GM19395 (cell line): ENCODE measurements around the gene MYMX.

Source experiments
- ATAC-seq: cut with Tn5 transposase; IDR thresholded peaks from one replicate; pipeline ENCODE4 v1.9.1; 2021; ENCODE audit warnings: mild to moderate bottlenecking, moderate library complexity; ENCODE audit not compliant: unreplicated experiment

Gene MYMX

GRCh38 chr6:44219053-44219814 lies 2.5 kb downstream of the MYMX start:
- peak; percentile 43 for ATAC-seq

- ATAC-seq: no peak
Measured at GRCh38 chr6:44219815-44220784, 3.4 kb downstream of the MYMX start.

DNA sequence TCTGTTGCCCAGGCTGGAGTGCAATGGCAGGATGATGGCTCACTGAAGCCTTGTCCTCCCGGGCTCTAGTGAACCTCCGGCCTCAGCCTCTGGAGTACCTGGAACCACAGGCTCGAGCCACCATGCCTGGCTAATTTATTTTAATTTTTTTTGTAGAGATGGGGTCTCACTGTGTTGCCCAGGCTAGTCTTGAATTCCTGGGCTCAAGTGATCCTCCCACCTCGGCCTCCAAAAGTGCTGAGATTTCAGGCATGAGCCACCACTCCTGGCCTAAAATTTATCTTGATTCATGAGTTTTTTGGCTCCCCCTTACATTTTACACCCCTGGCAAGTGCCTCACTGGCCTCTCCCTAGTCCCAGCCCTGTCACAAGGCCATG lies 4.2 kb downstream of the MYMX start:
- no peak for ATAC-seq

- peak; percentile 41 for ATAC-seq
Measured at GRCh38 chr6:44221291-44221960, 4.7 kb downstream of the MYMX start.

DNA sequence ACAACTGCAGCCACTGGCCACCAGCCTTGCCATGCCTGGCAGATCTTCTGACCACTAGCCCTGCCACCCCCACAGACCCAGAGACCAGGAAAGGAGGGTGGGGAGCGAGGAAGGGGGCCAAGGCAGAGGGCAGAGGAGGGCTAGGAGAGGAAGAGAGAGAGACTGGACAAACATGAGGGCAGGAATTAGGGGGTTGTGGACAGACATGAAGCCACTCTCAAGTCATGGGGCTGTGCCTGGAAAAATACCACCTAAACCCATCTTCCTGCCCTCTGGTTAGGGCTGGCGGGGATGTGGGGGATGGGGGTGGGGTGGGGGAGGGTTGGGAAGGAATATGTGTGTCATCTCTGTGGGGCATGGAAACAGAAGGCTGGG lies 5.2 kb downstream of the MYMX start:
- ATAC-seq: no peak

DNA sequence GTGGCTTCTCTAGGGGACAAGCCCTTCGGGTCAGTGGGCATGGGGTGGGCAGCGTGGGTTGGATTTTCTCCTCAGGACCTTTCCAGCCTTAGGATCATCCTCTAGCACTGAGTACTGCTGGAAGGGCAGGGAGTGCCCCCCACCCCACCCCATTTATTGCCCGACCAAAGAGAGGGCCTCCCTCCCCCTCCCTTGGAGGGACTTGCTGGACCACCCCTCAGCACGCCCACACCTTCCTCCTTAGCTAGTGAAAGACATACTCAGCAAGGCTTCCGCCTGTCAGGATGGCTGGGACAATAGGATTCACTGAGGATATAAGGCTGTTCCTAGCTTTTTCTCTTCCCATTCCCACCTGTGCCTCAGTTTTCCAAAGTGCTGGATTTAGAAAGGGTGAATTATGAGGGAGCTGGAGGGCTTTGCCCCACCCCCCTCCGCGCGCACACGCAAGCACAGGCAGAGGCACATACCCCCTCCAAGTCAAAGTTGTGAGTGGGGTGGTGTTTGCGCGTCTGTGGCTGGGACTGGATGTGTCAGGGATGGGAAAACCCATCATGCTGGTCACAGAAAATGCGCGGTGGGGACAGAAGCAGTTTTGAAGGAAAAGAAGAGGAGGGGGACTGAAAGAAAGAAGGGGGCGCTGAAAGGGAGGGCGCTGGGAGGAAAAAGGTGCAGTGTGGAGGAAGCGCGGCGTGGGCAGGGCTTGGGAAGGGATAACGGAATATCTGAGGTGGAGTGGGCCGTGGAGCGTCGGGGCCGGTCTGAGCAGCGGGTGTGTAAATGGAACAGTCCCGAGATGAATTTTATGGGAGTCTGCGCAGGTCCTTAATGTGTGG lies 6.0 kb downstream of the MYMX start:
- peak; percentile 3 for ATAC-seq

- peak; percentile 56 for ATAC-seq
Measured at GRCh38 chr6:44223319-44224028, 6.7 kb downstream of the MYMX start, which contains the start of gene SLC29A1. SLC29A1 (plus strand) TSS chr6:44223595; CDS start chr6:44227314, 3,719 bp downstream.

DNA sequence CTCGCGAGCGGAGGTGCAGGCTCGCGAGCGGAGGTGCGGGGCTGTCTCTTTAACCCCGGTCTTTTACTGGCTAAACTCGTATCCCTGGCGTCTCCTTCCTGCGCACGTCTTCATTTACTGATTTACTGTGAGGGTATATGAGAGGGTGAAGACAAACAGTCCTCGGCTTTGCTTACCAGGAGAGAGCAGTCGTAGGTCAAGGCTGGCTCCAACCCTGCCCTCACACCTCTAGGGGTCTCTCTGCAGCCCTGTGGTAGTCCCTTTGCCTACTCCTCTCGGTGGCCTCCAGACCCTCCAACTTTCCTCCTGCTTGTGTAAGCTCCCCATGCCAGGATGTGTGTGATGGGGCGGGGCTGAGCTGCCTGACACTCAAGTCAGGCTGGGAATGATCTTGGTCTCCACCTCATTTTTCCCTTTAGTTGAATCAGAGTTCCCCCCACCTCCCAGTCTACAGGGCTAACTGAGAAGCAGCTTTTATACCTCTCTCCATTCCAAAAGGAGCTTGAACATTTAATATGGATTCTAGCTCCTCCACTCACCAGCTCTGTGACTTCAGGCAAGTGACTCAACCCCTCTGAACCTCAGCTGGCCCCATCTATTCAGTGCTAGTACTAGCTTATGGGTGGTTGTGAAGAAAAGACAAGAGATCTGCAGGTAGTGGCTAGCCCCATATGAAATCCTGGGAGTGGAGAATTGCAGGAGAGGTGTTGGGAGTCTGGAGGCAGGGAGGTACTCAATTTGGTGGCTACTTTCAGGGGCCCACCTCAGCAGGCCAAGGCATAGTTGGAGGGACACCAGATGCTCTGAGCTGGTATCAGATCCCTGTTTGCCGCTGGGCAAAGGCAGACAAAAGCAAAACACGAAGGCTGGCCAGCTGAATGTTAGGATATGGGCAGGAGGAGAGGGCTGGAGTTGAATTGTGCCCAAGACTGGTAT lies 7.6 kb downstream of the MYMX start:
- ATAC-seq: no peak

- ATAC-seq: no peak
Measured at GRCh38 chr6:44224965-44225305, 8.2 kb downstream of the MYMX start.

- no peak for ATAC-seq
Measured at GRCh38 chr6:44225579-44226325, 9.0 kb downstream of the MYMX start.

DNA sequence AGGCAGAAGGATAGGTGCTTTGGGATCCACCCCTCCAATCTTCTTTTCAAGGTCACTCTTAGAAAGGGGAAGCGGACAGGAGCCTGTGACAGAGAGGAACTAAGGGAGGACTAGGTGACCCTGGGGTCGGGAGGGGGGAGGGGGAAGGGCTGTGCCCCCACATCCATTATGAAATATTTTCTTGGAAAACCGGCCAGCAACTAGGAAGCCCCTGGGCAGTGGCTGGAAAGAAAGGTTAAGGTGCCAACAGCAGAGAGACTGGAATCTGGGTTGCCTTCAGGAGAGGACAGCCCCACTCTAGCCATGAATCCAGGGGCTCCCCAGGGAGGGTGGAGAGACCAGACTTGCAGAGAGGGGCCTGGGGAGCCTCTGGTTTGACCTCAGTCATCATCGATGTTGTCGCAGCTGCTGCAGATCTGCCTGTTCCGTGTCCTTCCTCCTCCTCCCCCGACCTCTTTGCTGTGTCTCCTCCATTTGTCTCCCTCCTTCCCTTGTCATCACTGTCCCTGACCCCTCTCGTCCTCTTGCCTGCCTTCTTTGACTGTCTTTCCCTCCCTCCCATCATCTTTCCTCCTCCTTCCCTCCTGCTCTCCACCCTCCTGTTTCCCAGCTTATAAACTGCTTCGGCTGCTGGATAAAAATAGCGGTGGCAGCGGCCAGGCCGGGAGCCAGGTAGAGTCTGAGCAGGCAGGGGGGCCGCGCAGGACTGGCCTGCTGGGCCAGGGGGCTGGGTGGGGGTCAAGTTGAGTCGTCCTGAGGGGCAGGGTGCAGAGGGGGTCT lies 9.8 kb downstream of the MYMX start:
- ATAC-seq: no peak

DNA sequence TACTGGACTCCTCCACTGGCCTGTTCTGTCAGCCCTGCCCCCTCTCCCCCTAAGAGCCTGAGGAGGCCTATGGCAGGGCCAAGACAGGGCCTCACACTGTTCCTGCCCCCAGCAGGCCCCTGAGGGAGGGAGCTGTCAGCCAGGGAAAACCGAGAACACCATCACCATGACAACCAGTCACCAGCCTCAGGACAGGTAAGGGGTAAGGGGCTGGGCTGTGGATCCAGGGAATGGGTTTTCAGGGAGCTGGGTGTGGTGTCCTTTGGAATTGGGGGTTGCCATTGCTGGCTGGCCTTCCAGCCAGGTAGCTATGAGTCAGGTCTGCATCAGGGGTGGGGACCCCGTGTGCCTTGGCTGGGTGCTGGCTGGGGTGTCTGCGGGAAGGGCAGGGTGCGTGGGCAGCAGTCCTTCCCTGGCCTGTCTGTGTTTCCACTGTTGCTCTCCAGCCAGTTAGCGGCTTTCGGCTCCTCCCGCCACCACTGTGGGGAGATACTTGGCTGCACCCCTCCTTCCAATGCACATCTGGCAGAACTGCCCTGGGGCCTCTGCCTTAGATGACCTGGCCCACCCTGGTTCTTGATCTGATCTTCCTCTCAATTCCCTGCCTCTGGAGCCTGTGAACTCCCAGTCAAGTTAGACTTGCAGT lies 10.5 kb downstream of the MYMX start:
- ATAC-seq: no peak

- ATAC-seq: no peak
Measured at GRCh38 chr6:44228031-44228430, 11.3 kb downstream of the MYMX start.

- no peak for ATAC-seq
Measured at GRCh38 chr6:44228433-44228832, 11.7 kb downstream of the MYMX start.

GRCh38 chr6:44228836-44229235 lies 12.1 kb downstream of the MYMX start:
- no peak for ATAC-seq

- ATAC-seq: no peak
Measured at GRCh38 chr6:44229376-44230033, 12.8 kb downstream of the MYMX start.
